Activated gamma-delta T cell (primary cell): ENCODE measurements around the gene PKMYT1.
A peak's percentile ranks its signal among the peaks of the same experiment; 100 is the strongest.

Experiments used
- DNase-seq: peaks from one replicate; lab custom pipeline; 2025; lab: John Stamatoyannopoulos, UW

The PKMYT1 gene

GRCh38 chr16:3017794-3018506 is 37.7 kb upstream of the PKMYT1 start, which contains the start of gene CLDN6:
Gene CLDN6, minus strand, starts transcription at chr16:3018183. Its CDS starts 2,162 bp downstream, at chr16:3016021.
- no peak for DNase-seq

GRCh38 chr16:3017344-3017743 is 37.1 kb upstream of the PKMYT1 start:
- no peak for DNase-seq

- DNase-seq, result no peak
These were observed 35.7 kb upstream of the PKMYT1 start for GRCh38 chr16:3015865-3016521.

GRCh38 chr16:3014971-3015370 is 34.7 kb upstream of the PKMYT1 start:
- no peak for DNase-seq

GRCh38 chr16:3013998-3014690 is 33.9 kb upstream of the PKMYT1 start:
- no peak for DNase-seq

- DNase-seq, result no peak
These were observed 33.3 kb upstream of the PKMYT1 start for GRCh38 chr16:3013491-3013951.

- DNase-seq, result no peak
These were observed 32.7 kb upstream of the PKMYT1 start, which contains the start of gene CLDN9 for GRCh38 chr16:3012828-3013420. Gene CLDN9, plus strand, starts transcription at chr16:3012923. Its CDS starts 440 bp downstream, at chr16:3013363.

GRCh38 chr16:3012246-3012645 is 32.0 kb upstream of the PKMYT1 start:
- DNase-seq, result no peak

GRCh38 chr16:3010510-3010909 is 30.3 kb upstream of the PKMYT1 start:
- DNase-seq, result no peak

- no peak for DNase-seq
These were observed 29.5 kb upstream of the PKMYT1 start for GRCh38 chr16:3009568-3010390.

GRCh38 chr16:3008690-3009037 is 28.4 kb upstream of the PKMYT1 start:
- DNase-seq, result no peak

- DNase-seq, result no peak
These were observed 27.9 kb upstream of the PKMYT1 start for GRCh38 chr16:3007957-3008689.

GRCh38 chr16:3007059-3007956 is 27.1 kb upstream of the PKMYT1 start:
- no peak for DNase-seq

- no peak for DNase-seq
These were observed 24.6 kb upstream of the PKMYT1 start for GRCh38 chr16:3004781-3005284.

- no peak for DNase-seq
These were observed 24.1 kb upstream of the PKMYT1 start for GRCh38 chr16:3004319-3004718.

- peak; percentile 94 for DNase-seq
These were observed 23.5 kb upstream of the PKMYT1 start for GRCh38 chr16:3003582-3004270.

GRCh38 chr16:3001316-3001715 is 21.1 kb upstream of the PKMYT1 start:
- no peak for DNase-seq

- no peak for DNase-seq
These were observed 20.3 kb upstream of the PKMYT1 start for GRCh38 chr16:3000540-3000939.

- no peak for DNase-seq
These were observed 19.7 kb upstream of the PKMYT1 start for GRCh38 chr16:2999929-3000328.
